ENCODE data around the gene CREG2.

- TF ChIP-seq EZH2 (IDR thresholded peaks at IDR 0.05; ENCODE audit: borderline replicate concordance, insufficient read depth, low read depth, low read length, poor library complexity, severe bottlenecking), result no peak
- TF ChIP-seq CTCF (IDR thresholded peaks at IDR 0.05), result no peak
Observed at GRCh38 chr2:101416609-101417008, 29.3 kb upstream of the CREG2 start.

Measured in B cell (primary cell).